ENCODE data around the gene TREH.

Gene TREH

GRCh38 chr11:118662401-118663271 lies 16.8 kb downstream of the TREH start:
- TF ChIP-seq CTCF (conservative IDR thresholded peaks at IDR 0.05) = no peak
- no peak overlapping the region for H3K27ac ChIP-seq

- no peak for TF ChIP-seq CTCF (conservative IDR thresholded peaks at IDR 0.05)
- H3K27ac ChIP-seq = no peak overlapping the region
Observed at GRCh38 chr11:118661425-118662301, 17.8 kb downstream of the TREH start.

GRCh38 chr11:118660681-118661424 lies 18.6 kb downstream of the TREH start:
- no peak overlapping the region for H3K27ac ChIP-seq
- no peak for TF ChIP-seq CTCF (conservative IDR thresholded peaks at IDR 0.05)

GRCh38 chr11:118659953-118660680 lies 19.3 kb downstream of the TREH start:
- H3K27ac ChIP-seq = no peak overlapping the region
- TF ChIP-seq CTCF (conservative IDR thresholded peaks at IDR 0.05) = no peak

GRCh38 chr11:118659314-118659952 lies 20.0 kb downstream of the TREH start:
- peak; percentile 97 for TF ChIP-seq CTCF (conservative IDR thresholded peaks at IDR 0.05)

GRCh38 chr11:118658429-118659313 lies 20.8 kb downstream of the TREH start:
- H3K27ac ChIP-seq = no peak overlapping the region; the same call in 1 of the 2 replicates
- no peak for TF ChIP-seq CTCF (conservative IDR thresholded peaks at IDR 0.05)

More at GRCh38 chr11:118659314-118659952, 20.0 kb downstream of the TREH start:
- no peak overlapping the region; the same call in 1 of the 2 replicates for H3K27ac ChIP-seq
